OCI-LY7 (cell line): ENCODE results near the gene ZNF200. TPM values are rescaled to one million over a fixed set of nuclear protein-coding genes. Genes with fewer than 3 reads are reported as not detected.
"Not testable (repeated sequence)": the region's sequence is repeated elsewhere in the genome, so short reads cannot be mapped to it uniquely, and the experiment has no call there.

Source experiments
- BruUV-seq: library from RNA; stranded (reverse); fragments of 400-500 nt; replicated peaks from 2 replicates; lab custom pipeline; 2021; lab: Mats Ljungman, UMichigan
- CTCF ChIA-PET: fragments of 300-600 bp; sonication (Branson Sonifier 250); formaldehyde crosslinking; loops from one replicate; lab custom pipeline; 2022; ENCODE audit warnings: antibody characterized with exemption; ENCODE audit not compliant: unreplicated experiment; lab: Charles Lee
- POLR2A ChIA-PET: fragments of 300-600 bp; sonication (Branson Sonifier 250); formaldehyde crosslinking; loops from one replicate; lab custom pipeline; 2022; ENCODE audit warnings: antibody characterized with exemption; lab: Charles Lee
- DNase-seq: peaks from one replicate; pipeline ENCODE4 v3.0.0-alpha.2; 2015; ENCODE audit warnings: low spot score
- H2AFZ ChIP-seq: fragments of 200-600 bp; sonication (generic), shearing (Covaris generic); 2 replicates; pipeline ENCODE4 v1.6.1; 2014; ENCODE audit warnings: mild to moderate bottlenecking, antibody characterized with exemption, low read length, moderate library complexity
- H3K27ac ChIP-seq: fragments of 200-600 bp; sonication (generic); 2 replicates; pipeline ENCODE4 v1.5.1; 2014; ENCODE audit warnings: mixed run types, low read depth, mild to moderate bottlenecking, moderate library complexity, low read length, inconsistent platforms; ENCODE audit not compliant: poor library complexity, severe bottlenecking
- H3K36me3 ChIP-seq: fragments of 200-600 bp; sonication (generic); 2 replicates; pipeline ENCODE4 v1.6.1; 2014; ENCODE audit warnings: mild to moderate bottlenecking, antibody characterized with exemption, low read length, moderate library complexity, mixed read lengths; ENCODE audit not compliant: insufficient read depth
- H3K4me1 ChIP-seq: fragments of 200-600 bp; sonication (generic); 2 replicates; pipeline ENCODE4 v1.5.1; 2014; ENCODE audit warnings: mild to moderate bottlenecking, low read length; ENCODE audit not compliant: insufficient read depth, poor library complexity, severe bottlenecking
- H3K4me2 ChIP-seq: fragments of 200-600 bp; sonication (generic); 2 replicates; pipeline ENCODE4 v1.6.1; 2014; ENCODE audit warnings: mild to moderate bottlenecking, low read length
- H3K4me3 ChIP-seq: fragments of 200-600 bp; sonication (generic); 2 replicates; pipeline ENCODE4 v1.5.1; 2014; ENCODE audit warnings: mild to moderate bottlenecking, low read depth, low read length; ENCODE audit not compliant: poor library complexity, severe bottlenecking
- H3K79me2 ChIP-seq: fragments of 200-600 bp; sonication (generic); 2 replicates; pipeline ENCODE4 v1.6.1; 2016; ENCODE audit warnings: low read depth, mild to moderate bottlenecking, low read length, moderate library complexity, mixed read lengths; ENCODE audit not compliant: insufficient read depth
- H3K9me2 ChIP-seq: fragments of 200-600 bp; sonication (generic); 2 replicates; pipeline ENCODE4 v1.6.1; 2016; ENCODE audit warnings: mild to moderate bottlenecking, low read length, mixed read lengths; ENCODE audit not compliant: insufficient read depth
- H3K9me3 ChIP-seq: fragments of 200-600 bp; sonication (generic); 2 replicates; pipeline ENCODE4 v1.6.1; 2014; ENCODE audit warnings: mild to moderate bottlenecking, mixed run types, low read length, mixed read lengths
- H4K20me1 ChIP-seq: fragments of 200-600 bp; sonication (generic); 2 replicates; pipeline ENCODE4 v1.6.1; 2014; ENCODE audit warnings: mild to moderate bottlenecking, antibody characterized with exemption, low read length, moderate library complexity, mixed read lengths; ENCODE audit not compliant: insufficient read depth
- CTCF ChIP-seq: fragments of 200-600 bp; sonication (generic); conservative IDR thresholded peaks from 2 replicates; pipeline ENCODE4 v1.5.1; 2014; ENCODE audit warnings: mild to moderate bottlenecking, antibody characterized with exemption, low read length, moderate library complexity, mixed read lengths
- EZH2phosphoT487 ChIP-seq: fragments of 200-600 bp; sonication (generic); IDR thresholded peaks from 2 replicates; pipeline ENCODE4 v1.6.1; 2018; ENCODE audit warnings: low read depth, borderline replicate concordance, mild to moderate bottlenecking, mixed run types, antibody characterized with exemption, low read length, moderate library complexity, mixed read lengths
- intact Hi-C: fragments of 100-400 bp; cut with micrococcal nuclease; formaldehyde crosslinking; loops from one replicate; pipeline ENCODE4 v1.10.0; 2022; ENCODE audit not compliant: unreplicated experiment
- total RNA-seq, 2 experiments: library from RNA; depleted of rRNA in 1 of 2; stranded (reverse); fragments of >200 nt in 1 of 2; shearing (Covaris generic) in 1 of 2; gene quantifications; 2 replicates each; pipeline ENCODE4 v1.2.3, GENCODE V29; 2014 to 2022

Gene ZNF200
- total RNA-seq, 2 experiments from 2014 or later, result 13.9 to 19.8 TPM

- H3K4me1 ChIP-seq, result no peaks in the 10 kb centered on the region
- BruUV-seq, result no TSS peak
- H3K36me3 ChIP-seq, result no peaks in the 10 kb centered on the region
- intact Hi-C loops, result no loop called here
- no peak overlapping the region for H3K4me3 ChIP-seq
- peaks cover 20% of the 10 kb centered on the region; the same call in 1 of the 2 replicates for H3K9me3 ChIP-seq
- H3K27ac ChIP-seq, result no peak overlapping the region
- no peaks in the 10 kb centered on the region for H3K79me2 ChIP-seq
- no peaks in the 10 kb centered on the region for H3K9me2 ChIP-seq
- ChIA-PET POLR2A (no interaction called here), CTCF (no interaction called here)
- no peaks in the 10 kb centered on the region for H4K20me1 ChIP-seq
- H2AFZ ChIP-seq, result no peak overlapping the region
- no peak for TF ChIP-seq EZH2phosphoT487
- DNase-seq, result no peak
- H3K4me2 ChIP-seq, result no peak overlapping the region
Observed at GRCh38 chr16:3202903-3203539, 31.9 kb downstream of the ZNF200 start.

DNA sequence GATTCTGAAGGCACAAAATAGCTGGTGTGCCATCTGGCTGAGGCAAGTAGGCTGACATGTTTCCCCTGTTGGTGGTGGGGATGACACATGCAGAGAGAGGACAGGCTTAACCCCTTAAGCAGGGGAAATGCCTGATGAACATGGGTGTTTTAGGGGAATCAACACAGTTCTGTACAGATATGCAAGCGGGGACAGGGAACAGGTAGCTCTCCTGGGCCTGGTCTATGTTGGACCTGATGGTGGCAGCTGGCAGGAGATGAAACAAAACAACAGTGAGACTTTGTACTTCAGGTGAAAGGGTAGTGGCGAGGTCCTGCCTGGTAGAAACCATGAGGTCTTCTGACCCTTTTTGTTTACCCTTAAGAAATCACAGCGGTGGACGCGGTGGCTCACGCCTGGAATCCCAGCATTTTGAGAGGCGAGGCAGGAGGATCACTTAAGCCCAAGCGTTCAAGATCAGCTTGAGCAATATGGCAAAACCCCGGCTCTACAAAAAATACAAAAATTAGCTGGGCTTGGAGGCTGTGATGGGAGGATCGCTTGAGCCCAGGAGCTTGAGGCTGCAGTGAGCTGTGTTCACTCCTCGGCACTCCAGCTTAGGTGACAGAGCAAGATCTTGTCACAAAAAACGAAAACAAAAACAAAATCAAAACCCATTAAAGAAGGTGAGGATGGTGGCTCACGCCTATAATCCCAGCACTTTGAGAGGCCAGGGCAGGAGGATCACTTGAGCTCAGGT, 36.5 kb downstream of the ZNF200 start:
- no peaks in the 10 kb centered on the region for H3K79me2 ChIP-seq
- no peak overlapping the region for H3K27ac ChIP-seq
- POLR2A ChIA-PET, result interaction anchor here (0.6 kb wide), 1 partner anchor 60 kb away, joined by 3 read pairs; no protein-coding TSS in a partner anchor
- H3K9me2 ChIP-seq, result no peaks in the 10 kb centered on the region
- TF ChIP-seq CTCF (no peak), EZH2phosphoT487 (no peak)
- no peak for DNase-seq
- H2AFZ ChIP-seq, result no peak overlapping the region
- CTCF ChIA-PET, result no interaction called here
- no peaks in the 10 kb centered on the region for H4K20me1 ChIP-seq
- BruUV-seq, result no TSS peak
- no peaks in the 10 kb centered on the region for H3K4me1 ChIP-seq
- no peak overlapping the region for H3K4me3 ChIP-seq
- H3K9me3 ChIP-seq, result no peaks in the 10 kb centered on the region
- H3K36me3 ChIP-seq, result no peaks in the 10 kb centered on the region
- no peak overlapping the region for H3K4me2 ChIP-seq
- intact Hi-C loops, result no loop called here

DNA sequence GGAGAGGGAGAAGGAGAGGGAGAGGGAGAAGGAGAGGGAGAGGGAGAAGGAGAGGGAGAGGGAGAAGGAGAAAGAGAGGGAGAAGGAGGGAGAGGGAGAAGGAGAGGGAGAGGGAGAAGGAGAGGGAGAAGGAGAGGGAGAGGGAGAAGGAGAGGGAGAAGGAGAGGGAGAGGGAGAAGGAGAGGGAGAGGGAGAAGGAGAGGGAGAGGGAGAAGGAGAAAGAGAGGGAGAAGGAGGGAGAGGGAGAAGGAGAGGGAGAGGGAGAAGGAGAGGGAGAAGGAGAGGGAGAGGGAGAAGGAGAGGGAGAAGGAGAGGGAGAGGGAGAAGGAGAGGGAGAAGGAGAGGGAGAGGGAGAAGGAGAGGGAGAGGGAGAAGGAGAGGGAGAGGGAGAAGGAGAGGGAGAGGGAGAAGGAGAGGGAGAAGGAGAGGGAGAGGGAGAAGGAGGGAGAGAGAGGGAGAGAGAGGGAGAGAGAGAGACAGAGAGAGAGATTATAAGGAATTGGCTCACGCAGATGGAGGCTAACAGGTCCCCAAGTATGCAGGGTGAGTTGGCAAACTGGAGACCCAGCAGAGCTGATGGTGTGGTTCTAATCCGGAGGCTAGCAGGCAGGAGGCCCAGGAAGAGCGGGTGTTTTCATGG, 37.1 kb downstream of the ZNF200 start:
- H3K4me2 ChIP-seq, BruUV-seq, CTCF ChIA-PET, H3K9me3 ChIP-seq, H3K36me3 ChIP-seq, H3K9me2 ChIP-seq, DNase-seq, H3K79me2 ChIP-seq, H2AFZ ChIP-seq, H3K27ac ChIP-seq, POLR2A ChIA-PET, H3K4me3 ChIP-seq, H3K4me1 ChIP-seq, H4K20me1 ChIP-seq, intact Hi-C loops: not testable (repeated sequence)
